ENCODE results near the gene ETV6. TPM values are rescaled to one million over a fixed set of nuclear protein-coding genes. Genes with fewer than 3 reads are reported as not detected.

Gene ETV6
- total and polyA plus RNA-seq, 2 of the 8 experiments (the other 6 are each of a cell fraction or from before 2014, with no cell fraction given) = 5.5 to 23.9 TPM

DNA sequence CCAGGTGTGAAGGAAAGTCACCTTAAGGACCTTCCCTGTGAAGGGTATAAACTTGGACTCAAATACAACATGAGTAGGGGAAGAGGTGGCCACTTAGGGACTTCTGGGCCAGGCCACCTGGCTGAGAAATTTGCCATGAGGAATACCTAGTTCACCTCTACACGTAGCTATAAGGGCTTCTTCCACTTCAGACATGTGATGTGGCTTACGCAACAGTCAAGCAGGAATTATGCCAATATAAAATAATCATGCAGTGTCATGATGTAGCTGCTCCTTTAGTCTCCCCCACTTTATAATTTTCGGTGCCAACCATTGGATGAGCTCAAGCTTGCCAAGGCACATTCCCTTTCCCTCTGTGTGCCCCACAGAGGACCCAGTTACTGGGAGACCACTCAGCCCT lies 254.7 kb downstream of the ETV6 start:
- Histone ChIP-seq H3K23me2 (ENCODE audit: low read depth, low read length) (no peaks in the 10 kb centered on the region), H3K14ac (ENCODE audit: insufficient read length) (no peak overlapping the region), H3K79me2 (ENCODE audit: control insufficient read depth in 1 of 2, insufficient read depth in 2 of 2, low read length in 2 of 2) (no peaks in the 10 kb centered on the region), H2BK5ac (ENCODE audit: low read depth, low read length) (no peak overlapping the region; the same call in 1 of the 2 replicates), H3K23ac (ENCODE audit: insufficient read length) (no peak overlapping the region), H3K36me3 (ENCODE audit: control insufficient read depth in 2 of 4, insufficient read depth in 4 of 4, low read length in 3 of 4) (no peaks in the 10 kb centered on the region), H4K91ac (replicated peaks; ENCODE audit: insufficient read length, low read length) (no peak overlapping the region), H3K4me3 (ENCODE audit: extremely low read depth in 1 of 4, insufficient read depth in 2 of 4, low read depth in 3 of 4, low read length in 4 of 4) (no peak overlapping the region), H4K5ac (ENCODE audit: insufficient read length, low read depth, low read length) (no peak overlapping the region), H2AFZ (ENCODE audit: low read length) (no peak overlapping the region), H3K27me3 (replicated peaks in 1 of 4; ENCODE audit: control insufficient read depth in 3 of 4, extremely low read depth in 1 of 4, insufficient read depth in 3 of 4, low read length in 3 of 4) (no peaks in the 10 kb centered on the region), H3K4me1 (replicated peaks in 1 of 4; ENCODE audit: control insufficient read depth in 3 of 4, insufficient read depth in 4 of 4, low read length in 3 of 4) (no peaks in the 10 kb centered on the region), H3K18ac (ENCODE audit: extremely low read depth, low read length) (no peak overlapping the region), H3K9me3 (ENCODE audit: insufficient read depth in 2 of 2, low read depth in 1 of 2, low read length in 1 of 2) (peaks cover 10 to 13% of the 10 kb centered on the region in 2 experiments), H3K56ac (replicated peaks; ENCODE audit: insufficient read length, low read depth, low read length) (no peak overlapping the region), H2BK15ac (ENCODE audit: low read length) (no peak overlapping the region), H3K9ac (replicated peaks in 1 of 4; ENCODE audit: extremely low read depth in 1 of 4, low read depth in 3 of 4, low read length in 3 of 4) (no peak overlapping the region), H4K20me1 (replicated peaks in 1 of 2; ENCODE audit: control insufficient read depth in 1 of 2, insufficient read depth in 2 of 2, low read length in 2 of 2) (no peaks in the 10 kb centered on the region), H3K4me2 (ENCODE audit: insufficient read depth in 1 of 2, low read depth in 2 of 2, low read length in 2 of 2) (no peak overlapping the region), H3K27ac (ENCODE audit: low read depth, low read length) (no peak overlapping the region), H2BK120ac (replicated peaks; ENCODE audit: low read depth, low read length) (no peak overlapping the region), H2AK5ac (ENCODE audit: low read depth, low read length) (no peak overlapping the region), H3K4ac (replicated peaks; ENCODE audit: insufficient read length, low read depth, low read length) (no peak overlapping the region), H2BK12ac (ENCODE audit: low read depth, low read length) (no peak overlapping the region), H2BK20ac (ENCODE audit: low read length) (no peak overlapping the region), H3K79me1 (ENCODE audit: low read depth, low read length) (no peaks in the 10 kb centered on the region), H4K8ac (ENCODE audit: extremely low read depth, insufficient read depth, low read length) (no peak overlapping the region)
- FAIRE-seq = no peak
- DNase-seq (ENCODE audit: low read depth in 1 of 2, low spot score in 2 of 2) = no peak
- WGBS, 2 experiments (ENCODE audit: extremely low coverage in 1 of 2, insufficient coverage in 1 of 2, insufficient read length in 1 of 2, insufficient replicate concordance in 2 of 2, low coverage in 1 of 2, low lambda C conversion rate in 2 of 2, missing lambda C conversion rate in 1 of 2) = 92% methylated on average over 3 of the region's 3 CpGs; no CpG with 5 or more reads in 1 of the 2 experiments
- CTCF ChIA-PET (ENCODE audit: partially characterized antibody) = no interaction called here
- POLR2A ChIA-PET (ENCODE audit: partially characterized antibody) = interaction anchor here (0.6 kb wide), 1 partner anchor 78 kb away, joined by 3 read pairs; no protein-coding TSS in a partner anchor
- TF ChIP-seq TAF7 (optimal IDR thresholded peaks at IDR 0.05; ENCODE audit: borderline replicate concordance, low read depth, low read length) = no peak

All from H1 (cell line).